Measurements from ENCODE around the gene GALNT10.

GRCh38 chr5:154461531-154461930 is 271.0 kb downstream of the GALNT10 start:
- TF ChIP-seq GATA3 (IDR thresholded peaks at IDR 0.05; ENCODE audit: low read depth, low read length) (no peak), GATA2 (IDR thresholded peaks at IDR 0.05; ENCODE audit: low read depth, low read length) (no peak)
